GM04503 (cell line): Measurements from ENCODE around the gene PALLD.

Source experiments
- DNase-seq: peaks from one replicate; pipeline ENCODE4 v3.0.0-alpha.2; 2012; ENCODE audit warnings: low read depth

PALLD gene

DNA sequence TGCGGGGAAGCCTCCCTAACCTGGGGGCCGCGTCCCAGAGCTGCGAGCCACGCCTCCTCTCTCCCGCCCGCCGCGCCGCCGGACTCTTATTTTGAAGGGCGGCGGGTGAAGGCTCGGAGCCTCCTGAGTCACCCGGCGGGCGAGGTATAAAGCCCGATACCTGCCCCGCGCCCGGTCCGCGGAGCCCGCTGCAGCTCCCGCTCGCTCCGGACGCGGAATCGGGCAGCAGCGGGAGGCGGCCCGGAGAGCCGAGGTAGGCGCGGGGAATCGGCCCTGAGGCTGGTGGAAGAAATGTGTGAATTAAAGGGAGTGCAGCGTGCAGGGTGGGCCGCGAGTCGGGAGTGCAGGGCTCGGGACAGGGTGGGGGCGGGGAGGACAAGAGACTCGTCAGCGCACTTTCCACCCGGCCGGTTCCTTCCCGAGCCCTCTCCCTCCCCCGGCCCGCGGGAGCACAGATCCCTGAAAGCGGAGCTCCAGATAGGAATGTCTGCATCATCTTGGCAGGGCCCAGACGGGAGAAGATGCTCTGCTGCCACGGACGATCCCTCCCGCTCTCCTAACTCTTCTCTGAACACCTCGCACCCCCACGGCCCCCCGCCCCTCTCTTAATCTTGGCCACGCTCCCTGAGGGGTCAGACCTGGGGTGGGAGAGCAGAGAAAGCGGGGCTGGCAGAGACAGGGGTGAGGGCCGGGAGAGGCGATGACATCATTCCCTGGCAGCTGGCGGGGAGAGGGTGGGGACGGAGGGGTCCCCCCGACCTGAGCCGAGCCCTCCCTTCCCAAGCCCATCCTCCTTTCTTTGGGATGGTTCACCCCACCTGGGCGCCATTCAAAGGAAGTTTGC is 335.3 kb downstream of the PALLD start:
- no peak for DNase-seq

DNA sequence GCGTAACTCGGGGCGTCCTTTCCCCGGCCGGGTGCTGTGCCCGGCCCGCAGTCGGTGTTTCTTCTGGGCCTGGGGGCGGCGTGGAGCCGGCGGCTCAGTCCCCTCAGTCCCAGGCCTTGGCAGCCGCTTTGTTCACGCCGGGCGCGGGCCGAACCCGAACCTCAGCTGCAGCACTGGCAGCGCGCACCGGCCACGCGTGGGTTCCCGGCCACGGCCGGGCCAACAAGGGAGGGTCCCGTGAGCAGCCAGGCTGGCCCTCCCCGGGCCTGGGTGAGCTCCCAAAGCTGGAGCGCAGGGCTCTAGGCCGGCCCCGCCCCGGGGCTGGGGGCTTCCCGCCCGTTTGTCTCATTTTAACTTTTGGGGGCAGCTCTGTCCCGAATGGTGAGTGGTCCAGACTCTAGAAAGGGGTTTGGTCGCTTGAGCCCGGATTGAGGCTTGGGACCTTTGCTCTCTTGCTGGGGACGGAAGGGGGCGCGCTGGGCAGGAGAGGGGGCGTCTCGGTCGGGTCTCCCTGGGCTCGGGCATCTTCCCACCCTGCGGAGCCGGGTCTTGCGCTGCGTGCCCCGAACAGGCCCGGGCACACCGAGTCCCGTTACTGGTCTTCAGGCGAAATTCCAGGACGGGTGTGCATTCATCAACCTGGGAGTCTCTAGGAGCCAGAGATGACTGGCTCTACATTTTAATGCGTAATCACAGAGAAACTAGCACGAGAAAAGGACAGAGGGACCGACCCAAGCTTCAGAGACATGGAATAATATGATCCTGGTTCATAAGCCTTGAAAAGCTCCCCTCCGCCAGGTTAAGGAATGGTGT is 336.1 kb downstream of the PALLD start:
- DNase-seq = no peak

- no peak for DNase-seq
These were observed 337.0 kb downstream of the PALLD start for GRCh38 chr4:168833881-168834280.

GRCh38 chr4:168835880-168836454 is 339.1 kb downstream of the PALLD start:
- DNase-seq = no peak

GRCh38 chr4:168836490-168836889 is 339.6 kb downstream of the PALLD start:
- no peak for DNase-seq

- no peak for DNase-seq
These were observed 341.1 kb downstream of the PALLD start for GRCh38 chr4:168837922-168838321.

GRCh38 chr4:168839758-168840391 is 343.0 kb downstream of the PALLD start:
- DNase-seq = no peak

DNA sequence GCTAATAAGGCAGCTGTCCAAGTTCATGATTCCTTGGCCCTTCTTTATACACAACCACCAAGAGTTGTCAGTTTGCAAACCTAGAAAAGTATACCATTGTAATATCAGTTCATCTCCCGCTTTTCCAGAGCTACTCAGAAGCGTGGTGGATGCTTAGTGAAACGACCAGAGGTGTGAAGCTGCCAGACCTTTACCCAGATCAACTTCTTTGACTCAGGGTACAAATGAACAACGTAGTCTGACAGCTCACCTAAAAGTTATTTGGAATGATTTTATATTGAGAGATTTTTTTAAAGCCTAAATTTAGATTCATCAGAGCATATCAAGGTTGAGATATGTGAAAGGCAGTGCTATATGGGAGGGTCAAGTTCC is 343.5 kb downstream of the PALLD start:
- no peak for DNase-seq

DNA sequence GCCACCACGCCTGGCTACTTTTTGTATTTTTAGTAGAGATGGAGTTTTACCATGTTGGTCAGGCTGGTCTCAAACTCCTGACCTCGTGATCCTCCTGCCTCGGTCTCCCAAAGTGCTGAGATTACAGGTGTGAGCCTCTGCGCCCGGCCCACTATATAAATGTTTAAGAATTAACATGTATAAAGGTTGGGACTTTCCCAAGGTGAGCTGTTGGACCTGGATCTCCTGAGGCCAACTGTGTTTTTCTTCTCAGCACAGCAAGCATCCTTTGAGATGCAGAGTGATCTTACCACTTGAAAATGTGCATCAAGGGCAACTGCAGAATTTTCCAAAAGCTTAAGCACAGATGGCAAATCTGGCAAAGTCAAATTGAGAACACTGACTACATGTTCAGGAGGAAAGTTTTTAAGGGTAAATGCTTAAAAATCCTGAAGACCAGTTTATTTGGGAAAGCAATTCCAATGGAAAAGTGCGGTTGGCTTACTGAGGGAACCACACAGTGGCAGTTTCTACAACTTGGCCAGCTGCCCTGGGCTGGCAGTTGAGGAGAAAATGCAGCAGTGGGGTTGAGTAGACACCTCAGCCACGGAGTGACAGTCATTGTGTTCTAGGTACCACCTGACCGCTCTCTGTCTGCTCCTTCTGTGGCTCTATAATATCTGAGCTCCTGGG is 344.3 kb downstream of the PALLD start:
- DNase-seq = no peak

DNA sequence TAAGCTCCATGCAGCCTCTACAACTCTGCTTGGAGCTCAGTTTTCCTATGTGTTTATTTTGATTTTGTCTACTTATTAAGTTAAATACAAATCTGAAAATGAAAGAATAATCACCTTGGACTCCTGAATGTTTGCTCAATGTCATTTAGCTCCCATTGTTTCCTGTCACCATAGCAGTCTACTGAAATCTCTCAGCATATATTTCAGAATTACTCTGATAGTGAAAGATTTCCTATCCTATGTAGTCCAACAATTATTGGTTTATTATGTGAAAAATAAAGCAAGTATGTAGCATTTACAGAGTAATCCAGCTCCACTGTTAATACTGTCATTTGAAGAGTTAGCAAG is 344.8 kb downstream of the PALLD start:
- no peak for DNase-seq

DNA sequence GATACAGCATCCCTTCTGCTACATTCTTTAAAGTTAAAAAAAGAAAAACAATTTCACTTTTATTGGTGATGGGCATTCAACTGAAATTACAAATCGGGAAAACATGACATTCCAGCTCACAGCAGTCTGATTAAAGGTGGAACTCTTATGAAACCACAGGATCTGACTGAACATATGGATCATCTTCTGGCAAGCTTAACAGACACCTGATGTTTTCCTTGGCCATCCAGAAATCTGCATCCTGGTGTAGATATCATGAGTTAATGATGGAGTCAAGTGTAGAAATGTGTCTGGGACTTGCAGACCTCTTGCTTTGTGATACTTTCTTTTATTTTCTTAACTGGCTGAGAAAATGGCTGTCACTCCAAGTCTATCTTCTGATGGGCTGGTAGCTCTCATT is 345.3 kb downstream of the PALLD start:
- no peak for DNase-seq

DNA sequence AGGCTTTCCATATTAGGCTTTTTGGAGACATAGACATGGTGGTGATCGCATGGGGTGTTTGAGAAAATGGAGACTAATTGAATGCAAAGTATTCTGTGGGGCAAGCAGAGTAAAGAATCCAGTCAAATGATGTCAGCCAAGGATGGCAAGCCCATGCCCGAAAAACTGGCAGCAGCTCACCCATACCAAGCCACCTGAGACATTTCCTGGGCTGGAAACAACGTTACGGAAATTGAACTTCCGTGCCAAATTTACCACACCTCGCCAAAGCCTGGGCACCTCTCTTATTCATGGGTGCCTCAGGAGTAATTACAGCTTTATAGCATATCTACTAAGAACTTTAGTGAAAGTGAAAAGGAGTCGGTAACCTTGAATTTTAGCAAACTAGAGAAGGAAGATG is 346.8 kb downstream of the PALLD start:
- DNase-seq = no peak

DNA sequence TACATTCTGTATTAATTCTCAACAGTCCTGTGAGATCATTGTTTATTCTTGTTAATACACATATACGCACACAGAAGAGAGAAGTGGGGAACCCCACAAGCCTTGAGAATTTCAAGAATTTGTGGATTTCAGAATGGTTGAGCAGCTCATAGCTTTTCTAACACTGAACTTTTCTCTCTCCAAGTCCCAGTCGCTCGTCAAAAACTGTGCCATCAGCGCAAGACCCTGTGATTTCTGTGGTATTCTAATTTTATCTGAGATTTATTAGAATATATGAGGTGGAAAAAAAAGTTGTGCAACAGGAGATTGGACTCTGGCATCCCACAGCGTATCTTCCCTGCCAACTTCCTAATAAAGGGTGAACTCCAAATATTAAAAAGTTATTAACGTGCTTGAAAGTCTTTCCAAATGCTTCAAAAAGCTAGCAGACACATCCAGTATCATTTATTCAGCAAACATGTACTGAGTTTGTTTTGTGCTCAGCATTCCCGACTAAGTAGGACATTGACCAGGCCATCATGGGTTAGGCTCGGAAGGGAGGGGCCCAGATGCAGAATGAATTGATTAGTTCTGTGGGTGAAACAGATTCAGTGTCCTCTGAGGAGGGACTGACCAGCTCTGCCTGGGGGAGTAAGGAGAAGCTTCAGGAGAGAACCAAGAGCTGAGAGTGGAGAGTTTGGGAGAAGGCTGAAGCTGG is 347.6 kb downstream of the PALLD start:
- DNase-seq = no peak

GRCh38 chr4:168845897-168846296 is 349.0 kb downstream of the PALLD start:
- DNase-seq = no peak

- no peak for DNase-seq
These were observed 349.6 kb downstream of the PALLD start for GRCh38 chr4:168846414-168846813.

GRCh38 chr4:168847771-168848502 is 351.1 kb downstream of the PALLD start:
- no peak for DNase-seq

GRCh38 chr4:168849030-168849675 is 352.3 kb downstream of the PALLD start:
- no peak for DNase-seq

- no peak for DNase-seq
These were observed 353.1 kb downstream of the PALLD start for GRCh38 chr4:168849997-168850396.

DNA sequence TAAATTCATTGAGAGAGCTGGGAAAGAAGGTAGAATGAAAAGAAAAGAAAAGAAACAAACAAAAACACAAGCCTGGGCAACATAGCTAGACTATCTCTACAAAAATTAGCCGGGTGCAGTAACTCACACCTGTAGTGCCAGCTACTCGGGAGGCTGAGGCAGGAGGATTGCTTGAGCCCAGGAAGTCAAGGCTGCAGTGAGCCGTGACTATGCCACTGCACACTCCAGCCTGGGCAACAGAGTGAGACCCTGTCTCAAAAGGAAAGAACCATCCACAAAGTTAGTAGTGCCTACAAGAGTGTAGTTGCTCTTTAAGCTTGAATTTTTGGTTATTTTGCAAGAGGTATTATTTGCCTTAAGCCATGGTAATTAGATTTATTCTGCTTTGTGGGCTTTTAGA is 355.5 kb downstream of the PALLD start:
- no peak for DNase-seq
